HG02763 (cell line): ENCODE measurements around the gene HSD11B2.

ENCODE experiments used
- ATAC-seq: cut with Tn5 transposase; IDR thresholded peaks from one replicate; pipeline ENCODE4 v1.9.1; 2021; ENCODE audit warnings: mild to moderate bottlenecking, moderate library complexity; ENCODE audit not compliant: unreplicated experiment

Gene HSD11B2

DNA sequence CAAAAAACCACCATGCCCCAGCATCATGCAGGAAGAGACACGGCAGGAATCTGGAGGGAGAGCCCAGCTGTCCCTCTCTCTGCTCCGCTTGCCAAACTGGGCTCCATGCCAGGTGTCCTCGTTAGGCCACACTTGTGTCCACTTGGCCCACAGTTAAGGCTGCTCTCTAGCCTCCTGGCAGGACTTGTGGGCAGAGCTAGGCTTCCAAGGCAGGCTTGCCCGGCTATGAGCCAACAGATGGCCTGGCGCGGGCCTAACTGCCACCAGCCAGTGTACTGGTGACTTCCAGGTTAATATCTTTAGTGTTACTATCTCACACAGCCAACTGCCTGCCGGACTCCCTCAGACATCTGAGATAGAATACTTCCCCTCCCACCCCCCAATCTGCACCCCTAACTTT lies 39.4 kb downstream of the HSD11B2 start:
- no peak for ATAC-seq

DNA sequence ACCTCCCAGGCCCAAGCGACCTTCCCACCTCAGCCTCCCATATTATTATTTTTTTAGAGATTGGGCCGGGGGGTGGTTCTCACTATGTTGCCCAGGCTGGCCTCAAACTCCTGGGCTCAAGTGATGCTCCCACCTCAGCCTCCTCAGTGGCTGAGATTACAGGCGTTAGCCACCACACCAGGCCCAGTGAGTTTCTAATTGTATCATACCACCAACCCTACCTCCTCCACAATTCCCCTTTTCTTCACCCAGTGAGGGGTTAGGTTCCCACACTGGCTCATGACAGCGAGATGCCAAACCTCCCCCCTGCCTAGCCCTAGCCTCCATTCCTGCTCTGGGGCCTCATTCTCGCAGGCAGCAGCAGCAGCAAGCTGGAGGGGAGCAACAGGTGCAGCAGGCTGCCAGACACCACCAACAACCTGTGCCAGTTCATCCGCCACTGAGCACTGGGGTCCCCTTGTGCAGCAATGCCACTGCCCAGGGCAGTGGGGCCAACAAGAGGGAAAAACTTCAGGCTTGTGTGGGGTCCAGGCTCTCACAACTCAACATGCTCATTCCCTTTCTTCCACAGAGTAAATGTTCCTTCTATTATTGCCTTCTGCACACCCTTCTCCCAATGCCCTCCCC lies 41.0 kb downstream of the HSD11B2 start:
- no peak for ATAC-seq

DNA sequence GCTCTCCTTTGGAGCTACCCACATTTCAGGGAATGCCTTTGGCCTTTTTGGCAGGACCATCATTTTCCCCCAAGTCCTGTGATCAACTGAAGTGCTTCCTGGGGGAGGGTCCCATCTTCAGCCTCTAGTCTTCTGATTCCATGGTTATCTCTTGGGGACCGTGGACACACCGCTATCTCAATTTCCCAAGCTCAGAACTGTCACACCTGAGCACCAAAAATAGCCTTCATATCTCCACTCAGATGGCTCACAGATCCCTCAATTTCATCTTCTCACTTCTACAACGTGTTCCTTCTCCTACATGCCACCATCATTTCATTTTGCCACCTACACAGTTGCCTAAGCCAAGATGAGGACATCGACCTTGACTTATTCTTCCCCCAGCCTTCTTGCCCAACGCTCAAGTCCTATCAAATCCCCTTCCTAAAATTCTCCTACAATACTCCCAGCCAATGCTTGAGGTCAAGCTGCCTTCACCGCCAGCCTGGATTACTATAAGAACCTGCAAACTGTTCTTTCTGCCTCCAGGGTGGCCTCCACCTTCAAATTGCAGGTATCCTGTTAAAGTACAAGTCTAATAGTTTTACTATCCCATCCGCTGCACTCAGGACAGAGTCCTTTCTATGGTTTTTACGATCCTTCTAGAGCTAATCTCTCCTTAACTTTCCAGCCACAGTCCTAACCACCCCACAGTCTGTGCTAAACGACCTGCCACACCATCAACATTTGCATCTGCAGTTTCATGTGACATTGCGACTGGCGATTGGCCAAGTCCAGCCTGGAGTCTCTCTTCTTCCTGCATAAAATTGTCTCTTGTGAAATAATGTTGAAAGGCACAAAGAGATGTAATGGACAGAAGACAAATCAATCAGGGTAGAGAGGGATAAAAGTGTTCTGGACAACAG lies 43.9 kb downstream of the HSD11B2 start:
- ATAC-seq: no peak

DNA sequence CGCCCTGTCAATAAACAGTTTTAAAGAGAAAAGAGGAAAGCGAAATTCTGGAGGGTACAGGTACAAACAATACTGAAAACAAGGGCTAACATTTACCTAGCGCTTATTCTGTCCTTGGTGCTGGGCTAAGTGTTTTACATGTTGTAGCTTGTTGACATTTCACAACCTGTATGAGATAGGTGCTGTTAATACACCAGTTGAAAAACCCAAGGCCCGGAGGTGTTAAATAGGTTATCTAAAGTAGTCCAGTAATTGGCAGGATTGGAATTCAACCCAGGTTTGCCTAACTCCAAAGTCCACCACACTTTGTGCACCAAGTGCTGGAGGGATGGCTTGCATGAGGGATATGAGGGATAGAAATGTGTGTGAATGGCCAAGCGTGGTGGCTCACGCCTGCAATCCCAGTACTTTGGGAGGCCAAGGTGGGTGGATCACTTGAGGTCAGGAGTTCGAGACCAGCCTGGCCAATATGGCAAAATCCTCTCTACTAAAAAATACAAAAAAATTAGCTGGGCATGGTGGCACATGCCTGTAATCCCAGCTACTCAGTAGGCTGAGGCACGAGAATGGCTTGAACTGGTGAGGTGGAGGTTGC lies 47.1 kb downstream of the HSD11B2 start:
- ATAC-seq: no peak

GRCh38 chr16:67480833-67481560 lies 50.1 kb downstream of the HSD11B2 start, which contains the start of gene ATP6V0D1:
Gene ATP6V0D1, minus strand, starts transcription at chr16:67481157. Its CDS starts 71 bp downstream, at chr16:67481086.
- peak; percentile 93 for ATAC-seq

DNA sequence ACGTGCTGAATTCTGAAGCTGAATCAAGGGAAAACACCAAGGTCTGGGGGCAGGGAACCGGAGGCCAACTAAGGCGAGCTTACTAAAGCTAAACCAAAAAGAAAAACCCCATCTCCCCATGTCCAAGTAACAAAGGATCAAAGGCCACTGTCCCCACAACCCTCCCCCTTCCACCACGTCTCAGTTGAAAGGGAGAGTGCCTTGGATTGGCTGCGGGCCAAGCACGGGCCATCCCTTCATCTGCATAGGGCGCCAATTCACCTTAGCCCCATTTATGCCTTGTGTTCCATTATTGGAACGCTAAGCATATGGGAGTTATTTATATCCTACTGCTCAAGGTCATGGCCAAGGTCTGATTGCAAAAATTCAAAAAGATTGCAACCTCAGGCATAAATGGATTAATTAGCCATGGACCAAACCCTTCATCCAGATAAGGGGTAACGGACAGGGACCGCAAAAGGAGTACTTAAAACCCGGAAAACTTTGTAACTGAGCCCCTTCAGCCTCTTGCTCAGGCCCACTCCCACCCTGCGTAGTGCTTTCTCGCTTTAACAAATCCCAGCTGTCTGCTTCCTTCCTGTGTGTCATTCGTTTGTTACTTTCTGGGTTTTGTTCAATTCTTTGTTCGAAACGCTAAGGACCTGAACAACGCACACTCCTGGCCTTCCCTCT lies 50.8 kb downstream of the HSD11B2 start:
- peak; percentile 4 for ATAC-seq

GRCh38 chr16:67482233-67482924 lies 51.5 kb downstream of the HSD11B2 start:
- ATAC-seq: no peak

- no peak for ATAC-seq
Measured at GRCh38 chr16:67483150-67483549, 52.2 kb downstream of the HSD11B2 start, which contains the start of gene AGRP. Gene AGRP, minus strand, starts transcription at chr16:67483547. Its CDS starts 149 bp downstream, at chr16:67483398.

- ATAC-seq: no peak
Measured at GRCh38 chr16:67483731-67484525, 53.0 kb downstream of the HSD11B2 start.

- ATAC-seq: no peak
Measured at GRCh38 chr16:67486805-67487204, 55.9 kb downstream of the HSD11B2 start.
